PC-9 (cell line): Measurements from ENCODE around the gene SLC9A3. TPM values are rescaled to one million over a fixed set of nuclear protein-coding genes. Genes with fewer than 3 reads are reported as not detected.

ENCODE experiments used
- BruUV-seq: library from RNA; stranded (reverse); fragments of 400-500 nt; replicated peaks from 2 replicates; lab custom pipeline; 2021; lab: Mats Ljungman, UMichigan
- CTCF ChIA-PET: fragments of 300-600 bp; sonication (Branson Sonifier 250); formaldehyde crosslinking; loops from one replicate; lab custom pipeline; 2022; ENCODE audit warnings: antibody characterized with exemption; lab: Charles Lee
- POLR2A ChIA-PET: fragments of 300-600 bp; sonication (Branson Sonifier 250); formaldehyde crosslinking; loops from one replicate; lab custom pipeline; 2022; ENCODE audit warnings: antibody characterized with exemption; ENCODE audit not compliant: unreplicated experiment; lab: Charles Lee
- DNase-seq, 2 experiments: peaks; one replicate each; pipeline versions ENCODE4 v3.0.0 to v3.0.0-alpha.2; 2015 to 2022; ENCODE audit warnings: mixed read lengths in 1 of 2
- H2AFZ ChIP-seq: fragments of 200-600 bp; sonication (generic); 2 replicates; pipeline ENCODE4 v1.8.1; 2017; ENCODE audit warnings: antibody characterized with exemption
- H3F3A ChIP-seq: fragments of 200-600 bp; sonication (generic); 2 replicates; pipeline ENCODE4 v1.8.1; 2017; ENCODE audit warnings: antibody characterized with exemption, mild to moderate bottlenecking, low read depth; ENCODE audit not compliant: insufficient read depth
- H3K27ac ChIP-seq: fragments of 200-600 bp; sonication (generic); 2 replicates; pipeline ENCODE4 v1.6.1; 2016; ENCODE audit warnings: mixed run types
- H3K27me3 ChIP-seq: fragments of 200-600 bp; sonication (generic); 2 replicates; pipeline ENCODE4 v1.6.1; 2016; ENCODE audit warnings: low read depth, mixed run types; ENCODE audit not compliant: insufficient read depth
- H3K36me3 ChIP-seq: fragments of 200-600 bp; sonication (generic); 2 replicates; pipeline ENCODE4 v1.6.1; 2016; ENCODE audit warnings: low read depth, mixed run types
- H3K4me1 ChIP-seq: fragments of 200-600 bp; sonication (generic); replicated peaks from 2 replicates; pipeline ENCODE4 v1.6.1; 2016; ENCODE audit warnings: mixed run types; ENCODE audit not compliant: insufficient read depth
- H3K4me2 ChIP-seq: fragments of 200-600 bp; sonication (generic); 2 replicates; pipeline ENCODE4 v1.6.1; 2017; ENCODE audit warnings: mixed run types
- H3K4me3 ChIP-seq: fragments of 200-600 bp; sonication (generic); 2 replicates; pipeline ENCODE4 v1.6.1; 2016; ENCODE audit warnings: mixed run types
- H3K79me2 ChIP-seq: fragments of 200-600 bp; sonication (generic); 2 replicates; pipeline ENCODE4 v1.6.1; 2017; ENCODE audit warnings: low read depth, mixed run types
- H3K9me2 ChIP-seq: fragments of 200-600 bp; sonication (generic); 2 replicates; pipeline ENCODE4 v1.8.1; 2017; ENCODE audit warnings: mild to moderate bottlenecking; ENCODE audit not compliant: insufficient read depth
- H3K9me3 ChIP-seq: fragments of 200-600 bp; sonication (generic); 2 replicates; pipeline ENCODE4 v1.8.1; 2016; ENCODE audit warnings: low read depth; ENCODE audit not compliant: insufficient read depth
- H4K20me1 ChIP-seq: fragments of 200-600 bp; sonication (generic); 2 replicates; pipeline ENCODE4 v1.8.1; 2017; ENCODE audit not compliant: insufficient read depth
- EZH2 ChIP-seq: fragments of 200-600 bp; sonication (generic); IDR thresholded peaks from 2 replicates; pipeline ENCODE4 v1.8.0; 2017; ENCODE audit warnings: antibody characterized with exemption, low read depth
- intact Hi-C: fragments of 100-400 bp; cut with micrococcal nuclease; formaldehyde crosslinking; loops from one replicate; pipeline ENCODE4 v1.10.0; 2022; ENCODE audit not compliant: unreplicated experiment
- total RNA-seq: library from RNA; stranded (reverse); gene quantifications from 2 replicates; pipeline ENCODE4 v1.2.3, GENCODE V29; 2021
- TF ChIP-seq, protein P1 (sequence below): fragments of 200-600 bp; sonication (generic); conservative IDR thresholded peaks from 2 replicates; pipeline ENCODE4 v1.6.1; 2017; ENCODE audit warnings: mixed run types, antibody characterized with exemption, mild to moderate bottlenecking, moderate library complexity

The SLC9A3 gene
- total RNA-seq, 1 experiment from 2014 or later = 5.6 TPM

DNA sequence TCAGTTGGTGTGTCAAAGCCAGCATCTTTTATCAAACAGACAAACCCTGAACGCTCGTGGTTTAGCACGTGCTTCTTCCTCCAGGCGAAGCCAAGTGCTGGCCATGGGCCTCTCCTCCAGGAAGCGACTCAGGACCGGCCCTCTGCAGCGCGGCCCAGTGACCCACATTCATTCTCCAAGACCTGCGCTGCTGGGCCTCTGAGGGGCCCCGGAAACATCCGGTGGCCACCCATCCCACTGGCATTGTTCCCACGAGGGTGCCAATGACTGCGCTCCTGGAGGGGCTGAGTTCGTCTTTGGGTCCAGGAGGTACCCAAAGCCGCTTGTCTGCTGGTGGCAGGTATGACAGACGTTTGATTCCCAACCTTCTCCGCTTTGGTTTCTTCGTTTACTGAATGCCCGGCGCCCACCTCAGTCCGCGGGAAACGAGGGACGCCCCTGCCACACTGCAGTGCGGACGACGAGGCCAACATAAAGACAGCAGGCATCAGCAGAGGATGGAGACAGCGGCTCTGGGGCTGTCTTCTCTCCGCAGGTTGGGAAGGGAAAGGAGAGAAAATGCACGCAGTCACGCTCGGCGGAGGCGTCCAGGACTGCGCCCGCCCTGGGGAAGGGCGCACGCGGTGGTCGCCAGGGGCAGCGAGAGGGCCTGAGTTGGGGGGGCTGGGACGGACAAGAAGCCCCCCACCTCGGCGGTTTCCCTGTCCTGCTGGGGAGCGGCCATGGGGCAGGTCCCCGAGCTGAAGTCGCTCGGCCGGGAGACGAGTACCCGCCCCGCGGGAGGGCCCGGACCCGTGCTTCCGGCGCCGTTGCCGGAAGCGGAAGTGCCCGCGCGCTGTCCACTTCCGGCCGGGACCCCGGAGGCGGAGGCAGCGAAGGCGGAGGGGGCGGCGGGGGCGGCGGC, 81.7 kb downstream of the SLC9A3 start, which contains the start of gene EXOC3:
EXOC3 (plus strand) TSS at position 842 of the 904 bp plus-strand sequence. CDS start 3,030 bp downstream, outside the sequence.
- Histone ChIP-seq H2AFZ (peak within 1 kb of the TSS; percentile 100), H3K27ac (peak within 1 kb of the TSS; percentile 25), H3F3A (peaks cover 12% of the 10 kb centered on the region; the same call in 1 of the 2 replicates), H3K9me3 (no peaks in the 10 kb centered on the region), H4K20me1 (peaks cover 30% of the 10 kb centered on the region), H3K79me2 (peaks cover 50% of the 10 kb centered on the region), H3K4me1 (peaks cover 24% of the 10 kb centered on the region), H3K36me3 (peaks cover 18% of the 10 kb centered on the region), H3K9me2 (no peaks in the 10 kb centered on the region), H3K27me3 (no peaks in the 10 kb centered on the region), H3K4me3 (peak within 1 kb of the TSS; percentile 99), H3K4me2 (peak within 1 kb of the TSS; percentile 100)
- CTCF ChIA-PET = interaction anchor here (0.6 kb wide), 1 partner anchor 255 kb away, joined by 4 read pairs; no protein-coding TSS in a partner anchor
- peak; percentile 71 to 92 for DNase-seq
- BruUV-seq = TSS peak; percentile 90
- intact Hi-C loops = loop anchor here (10.0 kb wide), 1 partner anchor 1202 kb away; no protein-coding TSS in a partner anchor
- POLR2A ChIA-PET = interaction anchor here (0.6 to 1.0 kb wide), 4 partner anchors 8 to 172 kb away, joined by 3 to 7 read pairs (median 3); no protein-coding TSS in a partner anchor
- TF ChIP-seq EZH2 = no peak
- TF ChIP-seq, protein P1, sequence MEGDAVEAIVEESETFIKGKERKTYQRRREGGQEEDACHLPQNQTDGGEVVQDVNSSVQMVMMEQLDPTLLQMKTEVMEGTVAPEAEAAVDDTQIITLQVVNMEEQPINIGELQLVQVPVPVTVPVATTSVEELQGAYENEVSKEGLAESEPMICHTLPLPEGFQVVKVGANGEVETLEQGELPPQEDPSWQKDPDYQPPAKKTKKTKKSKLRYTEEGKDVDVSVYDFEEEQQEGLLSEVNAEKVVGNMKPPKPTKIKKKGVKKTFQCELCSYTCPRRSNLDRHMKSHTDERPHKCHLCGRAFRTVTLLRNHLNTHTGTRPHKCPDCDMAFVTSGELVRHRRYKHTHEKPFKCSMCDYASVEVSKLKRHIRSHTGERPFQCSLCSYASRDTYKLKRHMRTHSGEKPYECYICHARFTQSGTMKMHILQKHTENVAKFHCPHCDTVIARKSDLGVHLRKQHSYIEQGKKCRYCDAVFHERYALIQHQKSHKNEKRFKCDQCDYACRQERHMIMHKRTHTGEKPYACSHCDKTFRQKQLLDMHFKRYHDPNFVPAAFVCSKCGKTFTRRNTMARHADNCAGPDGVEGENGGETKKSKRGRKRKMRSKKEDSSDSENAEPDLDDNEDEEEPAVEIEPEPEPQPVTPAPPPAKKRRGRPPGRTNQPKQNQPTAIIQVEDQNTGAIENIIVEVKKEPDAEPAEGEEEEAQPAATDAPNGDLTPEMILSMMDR = no peak

DNA sequence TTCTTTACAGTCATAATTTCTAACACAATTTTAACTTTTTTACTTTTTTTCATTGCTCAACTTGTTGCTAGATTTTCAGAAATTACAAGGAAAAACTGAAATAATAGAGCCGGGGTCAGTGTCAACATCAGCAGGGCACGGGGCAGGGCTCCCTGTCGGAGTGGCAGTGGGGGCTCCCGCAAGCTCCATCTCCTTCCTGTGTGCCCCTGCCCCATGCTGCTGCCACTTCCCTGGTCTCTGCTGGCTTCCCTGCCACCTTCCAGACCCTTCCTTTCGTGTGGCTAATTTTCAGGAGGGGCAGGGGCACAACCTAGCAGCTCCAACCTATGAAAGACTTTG, 82.3 kb downstream of the SLC9A3 start:
- peaks cover 12% of the 10 kb centered on the region; the same call in 1 of the 2 replicates for H3F3A ChIP-seq
- intact Hi-C loops = loop anchor here (10.0 kb wide), 1 partner anchor 1203 kb away; no protein-coding TSS in a partner anchor
- H3K4me3 ChIP-seq = peak overlapping the region; percentile 99
- H4K20me1 ChIP-seq = peaks cover 24% of the 10 kb centered on the region
- H3K4me2 ChIP-seq = peak overlapping the region; percentile 100
- H3K27ac ChIP-seq = no peak overlapping the region
- no peaks in the 10 kb centered on the region for H3K27me3 ChIP-seq
- DNase-seq = no peak
- no peak for TF ChIP-seq EZH2
- TF ChIP-seq, protein P1 = no peak
- ChIA-PET CTCF (interaction anchor here (0.6 kb wide), 1 partner anchor 336 kb away, joined by 19 read pairs; no protein-coding TSS in a partner anchor), POLR2A (interaction anchor here (0.6 to 0.7 kb wide), 2 partner anchors 148 to 171 kb away, joined by 3 read pairs; partner anchors contain the start of gene PDCD6)
- H3K9me3 ChIP-seq = no peaks in the 10 kb centered on the region
- peak overlapping the region; percentile 100 for H2AFZ ChIP-seq
- no peaks in the 10 kb centered on the region for H3K9me2 ChIP-seq
- no TSS peak for BruUV-seq
- peaks cover 24% of the 10 kb centered on the region for H3K4me1 ChIP-seq
- peaks cover 45% of the 10 kb centered on the region for H3K79me2 ChIP-seq
- peaks cover 11% of the 10 kb centered on the region for H3K36me3 ChIP-seq

DNA sequence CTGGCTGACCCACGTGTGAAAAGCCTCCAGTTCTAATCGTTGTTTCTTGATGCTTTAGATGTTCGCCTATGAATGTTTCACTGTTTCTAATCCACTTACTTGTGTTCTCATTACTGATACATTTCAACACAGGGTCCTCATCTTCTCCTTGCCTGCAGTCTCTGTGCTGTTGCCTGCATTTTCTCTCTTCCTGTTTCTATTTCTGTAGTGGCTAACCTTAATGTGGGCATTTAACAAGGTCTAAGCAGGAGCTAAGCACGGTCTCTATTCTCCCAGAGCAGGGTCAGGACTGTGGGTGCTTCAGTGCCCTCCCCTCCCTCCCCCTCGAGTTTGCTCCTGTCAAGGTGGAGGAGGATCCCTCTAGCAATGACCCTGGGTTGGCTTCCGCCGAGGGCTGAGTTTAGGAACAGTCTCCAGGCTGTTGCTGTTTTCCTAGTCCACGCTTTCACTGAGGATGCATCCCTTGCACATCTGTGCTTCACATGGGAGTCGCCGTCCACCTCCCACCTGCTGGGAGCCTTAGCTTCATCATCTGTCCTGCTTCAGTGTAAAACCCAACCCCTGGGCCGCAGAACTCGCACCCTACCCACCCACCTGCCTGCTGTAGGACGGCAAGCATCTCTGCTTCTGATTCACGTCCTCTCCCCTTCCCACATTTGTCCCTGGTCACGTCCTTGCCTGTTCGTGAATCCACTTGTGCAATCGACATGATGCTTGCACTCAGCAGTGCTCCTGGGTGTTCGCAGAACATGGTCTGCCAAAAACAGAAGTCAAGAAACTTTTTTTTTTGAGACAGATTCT, 83.6 kb downstream of the SLC9A3 start:
- peaks cover 16% of the 10 kb centered on the region for H3K4me1 ChIP-seq
- no peak for DNase-seq
- peaks cover 3% of the 10 kb centered on the region; the same call in 1 of the 2 replicates for H3F3A ChIP-seq
- no peak overlapping the region for H3K27ac ChIP-seq
- intact Hi-C loops = loop anchor here (10.0 kb wide), 1 partner anchor 1204 kb away; no protein-coding TSS in a partner anchor
- ChIA-PET CTCF (no interaction called here), POLR2A (no interaction called here)
- no peaks in the 10 kb centered on the region for H3K27me3 ChIP-seq
- peaks cover 36% of the 10 kb centered on the region for H3K79me2 ChIP-seq
- H3K4me3 ChIP-seq = no peak overlapping the region
- no peak overlapping the region for H3K4me2 ChIP-seq
- no peak for TF ChIP-seq EZH2
- TF ChIP-seq, protein P1 = no peak
- no peak overlapping the region for H2AFZ ChIP-seq
- H3K36me3 ChIP-seq = no peaks in the 10 kb centered on the region
- no peaks in the 10 kb centered on the region for H3K9me3 ChIP-seq
- BruUV-seq = no TSS peak
- H3K9me2 ChIP-seq = no peaks in the 10 kb centered on the region
- peaks cover 12% of the 10 kb centered on the region for H4K20me1 ChIP-seq
